HepG2 (cell line): ENCODE data around the gene RPL23. TPM values are rescaled to one million over a fixed set of nuclear protein-coding genes. Genes with fewer than 3 reads are reported as not detected.

ENCODE experiments used
- BCL6 ChIP-seq: IDR thresholded peaks from 2 replicates; pipeline ENCODE4 v1.6.1; 2016; ENCODE audit warnings: missing genetic modification reagents, missing compliant biosample characterization
- GLMP ChIP-seq: sonication (generic); formaldehyde crosslinking; IDR thresholded peaks from 2 replicates; pipeline ENCODE4 v1.9.0; 2021; ENCODE audit warnings: missing genetic modification reagents, mild to moderate bottlenecking, borderline replicate concordance
- MYNN ChIP-seq: sonication (generic); formaldehyde crosslinking; IDR thresholded peaks from 2 replicates; pipeline ENCODE4 v1.4.0; 2020; ENCODE audit warnings: mild to moderate bottlenecking, low read depth, missing genetic modification reagents
- NCOA2 ChIP-seq: sonication (generic); formaldehyde crosslinking; IDR thresholded peaks from 2 replicates; pipeline ENCODE4 v1.8.0; 2022; ENCODE audit warnings: inconsistent platforms
- REL ChIP-seq: sonication (generic); formaldehyde crosslinking; conservative IDR thresholded peaks from 2 replicates; pipeline ENCODE4 v1.8.0; 2022; ENCODE audit warnings: mild to moderate bottlenecking, missing genetic modification reagents, moderate library complexity
- SPEN ChIP-seq: sonication (generic); formaldehyde crosslinking; IDR thresholded peaks from 2 replicates; pipeline ENCODE4 v1.5.1; 2020; ENCODE audit warnings: low read depth, mild to moderate bottlenecking, missing genetic modification reagents
- USF2 ChIP-seq, 2 experiments: sonication (generic) in 1 of 2; formaldehyde crosslinking in 1 of 2; IDR thresholded peaks; 2 replicates each; pipeline versions ENCODE4 v1.5.1 to v1.6.1; 2011 to 2020; ENCODE audit warnings: borderline replicate concordance in 1 of 2, low read depth in 1 of 2, low read length in 1 of 2, mild to moderate bottlenecking in 1 of 2, missing genetic modification reagents in 1 of 2, moderate library complexity in 1 of 2
- ZNF367 ChIP-seq: sonication (generic); formaldehyde crosslinking; IDR thresholded peaks from 2 replicates; pipeline ENCODE4 v1.4.0; 2020; ENCODE audit warnings: missing genetic modification reagents, borderline replicate concordance
- ZNF557 ChIP-seq: sonication (generic); formaldehyde crosslinking; IDR thresholded peaks from 2 replicates; pipeline ENCODE4 v1.4.0; 2020; ENCODE audit warnings: missing genetic modification reagents
- ZNF816 ChIP-seq: sonication (generic); formaldehyde crosslinking; IDR thresholded peaks from 2 replicates; pipeline ENCODE4 v1.8.0; 2022; ENCODE audit warnings: missing genetic modification reagents, mild to moderate bottlenecking, borderline replicate concordance
- ZNF850 ChIP-seq: sonication (generic); formaldehyde crosslinking; conservative IDR thresholded peaks from 2 replicates; pipeline ENCODE4 v1.9.0; 2021; ENCODE audit warnings: mild to moderate bottlenecking, missing genetic modification reagents
- polyA plus RNA-seq, 8 experiments: library from polyadenylated mRNA; depleted of rRNA in 3 of 8; stranded (reverse) in 7 of 8; unstranded in 1 of 8; fragments of >200 nt; fragmentation: Illumina TruSeq in 4 of 8; extraction: Trizol in 4 of 8; gene quantifications; 2 replicates each; pipeline versions ENCODE4 v1.2.1 to v1.2.3, GENCODE V29; 2011 to 2016; ENCODE audit warnings: low read depth in 4 of 8, missing spikeins in 1 of 8, mixed read lengths in 1 of 8; ENCODE audit not compliant: insufficient read depth in 1 of 8
- total RNA-seq, 5 experiments: library from RNA; depleted of rRNA; stranded (reverse); fragments of >200 nt; fragmentation: Illumina TruSeq; extraction: Trizol; gene quantifications; 2 replicates each; pipeline ENCODE4 v1.2.3, GENCODE V29; 2016; ENCODE audit warnings: low read depth in 1 of 5
- TF ChIP-seq, protein P1 (sequence below): sonication (generic); formaldehyde crosslinking; IDR thresholded peaks from 2 replicates; pipeline ENCODE4 v1.8.1; 2023; ENCODE audit warnings: mild to moderate bottlenecking, missing genetic modification reagents, borderline replicate concordance
- TF ChIP-seq, protein P2 (sequence below): sonication (generic); formaldehyde crosslinking; IDR thresholded peaks from 2 replicates; pipeline ENCODE4 v1.5.0; 2020; ENCODE audit warnings: missing genetic modification reagents, mild to moderate bottlenecking, borderline replicate concordance
- TF ChIP-seq, protein P3 (sequence below): sonication (generic); formaldehyde crosslinking; conservative IDR thresholded peaks from 2 replicates; pipeline ENCODE4 v1.4.0; 2020; ENCODE audit warnings: missing genetic modification reagents
- TF ChIP-seq, protein P4 (sequence below): IDR thresholded peaks from 2 replicates; pipeline ENCODE4 v1.6.1; 2016; ENCODE audit warnings: low read depth, borderline replicate concordance
- TF ChIP-seq, protein P5 (sequence below): sonication (generic); formaldehyde crosslinking; IDR thresholded peaks from 2 replicates; pipeline ENCODE4 v1.4.0; 2020; ENCODE audit warnings: missing genetic modification reagents

Gene RPL23
- total and polyA plus RNA-seq, 2 of the 13 experiments (the other 11 are each of a cell fraction or from before 2014, with no cell fraction given) = 2,790 to 4,860 TPM

DNA sequence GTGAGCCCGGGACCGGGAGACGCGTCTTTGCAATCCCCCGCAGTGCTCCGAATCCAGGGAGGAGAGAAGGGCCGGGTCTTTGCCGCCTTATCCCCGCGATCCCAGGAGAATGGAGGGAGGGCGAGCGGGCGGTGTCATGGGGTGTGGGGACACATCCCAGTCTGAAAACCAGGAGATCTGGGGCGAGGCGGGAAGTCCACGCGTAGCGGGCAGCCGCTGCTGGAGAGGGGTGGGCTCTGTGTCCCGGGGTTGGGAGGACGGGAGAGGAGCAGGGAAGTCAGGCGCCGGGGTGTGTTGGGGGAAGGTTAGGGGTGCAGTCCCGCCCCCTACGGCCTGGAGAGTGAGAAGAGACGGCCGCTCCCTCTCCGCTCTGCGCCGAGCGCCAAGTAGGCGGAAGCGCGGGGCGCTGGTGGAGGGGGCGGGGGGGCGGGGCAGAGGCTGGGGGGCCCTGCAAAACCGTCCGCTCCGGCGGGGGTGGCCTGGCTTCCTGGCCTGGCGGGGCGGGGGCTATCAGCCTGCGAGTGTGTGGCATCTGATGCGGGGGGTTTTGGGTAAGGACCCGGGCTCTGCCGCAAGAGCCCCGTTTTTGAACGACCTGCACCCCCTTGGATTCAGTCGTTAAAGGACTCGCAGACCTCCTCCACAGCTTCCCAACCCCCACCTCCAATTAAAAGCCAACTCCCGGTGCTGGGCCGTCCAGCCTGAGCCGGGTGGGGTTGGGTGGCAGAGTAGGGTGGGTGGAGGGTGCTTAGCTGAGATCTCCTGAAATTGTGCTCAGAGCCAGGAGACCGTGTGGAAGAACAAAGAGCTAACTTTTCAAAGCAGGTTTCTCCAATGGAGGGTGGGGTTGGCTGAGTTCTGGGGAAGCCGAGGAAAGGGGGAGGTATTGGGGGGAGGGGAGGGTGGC lies 17.0 kb upstream of the RPL23 start (continued):
- TF ChIP-seq, protein P1, sequence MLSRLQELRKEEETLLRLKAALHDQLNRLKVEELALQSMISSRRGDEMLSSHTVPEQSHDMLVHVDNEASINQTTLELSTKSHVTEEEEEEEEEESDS (CRISPR knock-in tag) = 0 out of 2 replicates have a peak, but pooled peaks have one; percentile 53
- TF ChIP-seq MYNN (CRISPR knock-in tag) (no peak), ZNF557 (CRISPR knock-in tag) (no peak), NCOA2 (no peak), GLMP (CRISPR knock-in tag) (no peak), ZNF367 (no peak), REL (CRISPR knock-in tag) (no peak), ZNF850 (CRISPR knock-in tag) (no peak; the same call in 1 of the 2 replicates), ZNF816 (CRISPR knock-in tag) (no peak), USF2 (IDR thresholded peaks at IDR 0.05; ENCODE audit: low read depth, low read length) (0 out of 2 replicates have a peak, but pooled peaks have one; percentile 10), USF2 (CRISPR knock-in tag; IDR thresholded peaks at IDR 0.05; ENCODE audit: borderline replicate concordance) (no peak), SPEN (CRISPR knock-in tag) (no peak), BCL6 (CRISPR knock-in tag) (no peak; the same call in 1 of the 2 replicates)
- TF ChIP-seq, protein P2, sequence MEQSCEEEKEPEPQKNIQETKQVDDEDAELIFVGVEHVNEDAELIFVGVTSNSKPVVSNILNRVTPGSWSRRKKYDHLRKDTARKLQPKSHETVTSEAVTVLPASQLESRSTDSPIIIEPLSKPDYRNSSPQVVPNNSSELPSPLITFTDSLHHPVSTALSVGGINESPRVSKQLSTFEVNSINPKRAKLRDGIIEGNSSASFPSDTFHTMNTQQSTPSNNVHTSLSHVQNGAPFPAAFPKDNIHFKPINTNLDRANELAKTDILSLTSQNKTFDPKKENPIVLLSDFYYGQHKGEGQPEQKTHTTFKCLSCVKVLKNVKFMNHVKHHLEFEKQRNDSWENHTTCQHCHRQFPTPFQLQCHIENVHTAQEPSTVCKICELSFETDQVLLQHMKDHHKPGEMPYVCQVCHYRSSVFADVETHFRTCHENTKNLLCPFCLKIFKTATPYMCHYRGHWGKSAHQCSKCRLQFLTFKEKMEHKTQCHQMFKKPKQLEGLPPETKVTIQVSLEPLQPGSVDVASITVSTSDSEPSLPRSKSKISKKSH = no peak
- TF ChIP-seq, protein P3, sequence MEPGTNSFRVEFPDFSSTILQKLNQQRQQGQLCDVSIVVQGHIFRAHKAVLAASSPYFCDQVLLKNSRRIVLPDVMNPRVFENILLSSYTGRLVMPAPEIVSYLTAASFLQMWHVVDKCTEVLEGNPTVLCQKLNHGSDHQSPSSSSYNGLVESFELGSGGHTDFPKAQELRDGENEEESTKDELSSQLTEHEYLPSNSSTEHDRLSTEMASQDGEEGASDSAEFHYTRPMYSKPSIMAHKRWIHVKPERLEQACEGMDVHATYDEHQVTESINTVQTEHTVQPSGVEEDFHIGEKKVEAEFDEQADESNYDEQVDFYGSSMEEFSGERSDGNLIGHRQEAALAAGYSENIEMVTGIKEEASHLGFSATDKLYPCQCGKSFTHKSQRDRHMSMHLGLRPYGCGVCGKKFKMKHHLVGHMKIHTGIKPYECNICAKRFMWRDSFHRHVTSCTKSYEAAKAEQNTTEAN (CRISPR knock-in tag) = no peak
- TF ChIP-seq, protein P4, sequence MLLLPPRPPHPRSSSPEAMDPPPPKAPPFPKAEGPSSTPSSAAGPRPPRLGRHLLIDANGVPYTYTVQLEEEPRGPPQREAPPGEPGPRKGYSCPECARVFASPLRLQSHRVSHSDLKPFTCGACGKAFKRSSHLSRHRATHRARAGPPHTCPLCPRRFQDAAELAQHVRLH = no peak; the same call in 1 of the 2 replicates
- TF ChIP-seq, protein P5, sequence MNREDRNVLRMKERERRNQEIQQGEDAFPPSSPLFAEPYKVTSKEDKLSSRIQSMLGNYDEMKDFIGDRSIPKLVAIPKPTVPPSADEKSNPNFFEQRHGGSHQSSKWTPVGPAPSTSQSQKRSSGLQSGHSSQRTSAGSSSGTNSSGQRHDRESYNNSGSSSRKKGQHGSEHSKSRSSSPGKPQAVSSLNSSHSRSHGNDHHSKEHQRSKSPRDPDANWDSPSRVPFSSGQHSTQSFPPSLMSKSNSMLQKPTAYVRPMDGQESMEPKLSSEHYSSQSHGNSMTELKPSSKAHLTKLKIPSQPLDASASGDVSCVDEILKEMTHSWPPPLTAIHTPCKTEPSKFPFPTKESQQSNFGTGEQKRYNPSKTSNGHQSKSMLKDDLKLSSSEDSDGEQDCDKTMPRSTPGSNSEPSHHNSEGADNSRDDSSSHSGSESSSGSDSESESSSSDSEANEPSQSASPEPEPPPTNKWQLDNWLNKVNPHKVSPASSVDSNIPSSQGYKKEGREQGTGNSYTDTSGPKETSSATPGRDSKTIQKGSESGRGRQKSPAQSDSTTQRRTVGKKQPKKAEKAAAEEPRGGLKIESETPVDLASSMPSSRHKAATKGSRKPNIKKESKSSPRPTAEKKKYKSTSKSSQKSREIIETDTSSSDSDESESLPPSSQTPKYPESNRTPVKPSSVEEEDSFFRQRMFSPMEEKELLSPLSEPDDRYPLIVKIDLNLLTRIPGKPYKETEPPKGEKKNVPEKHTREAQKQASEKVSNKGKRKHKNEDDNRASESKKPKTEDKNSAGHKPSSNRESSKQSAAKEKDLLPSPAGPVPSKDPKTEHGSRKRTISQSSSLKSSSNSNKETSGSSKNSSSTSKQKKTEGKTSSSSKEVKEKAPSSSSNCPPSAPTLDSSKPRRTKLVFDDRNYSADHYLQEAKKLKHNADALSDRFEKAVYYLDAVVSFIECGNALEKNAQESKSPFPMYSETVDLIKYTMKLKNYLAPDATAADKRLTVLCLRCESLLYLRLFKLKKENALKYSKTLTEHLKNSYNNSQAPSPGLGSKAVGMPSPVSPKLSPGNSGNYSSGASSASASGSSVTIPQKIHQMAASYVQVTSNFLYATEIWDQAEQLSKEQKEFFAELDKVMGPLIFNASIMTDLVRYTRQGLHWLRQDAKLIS = no peak
